ENCODE results near the gene ZNF280A.

Gene ZNF280A

GRCh38 chr22:22546490-22546889 lies 26.4 kb upstream of the ZNF280A start:
- no peak overlapping the region for H3K4me3 ChIP-seq (ENCODE audit: low read depth, low read length)
- TF ChIP-seq CTCF (IDR thresholded peaks at IDR 0.05; ENCODE audit: low read depth, low read length, missing control alignments): no peak
- in situ Hi-C loops (cut with HindIII; ENCODE audit: low sequenced_read_pairs): no loop called here
- no peak for DNase-seq (ENCODE audit: low read depth)

GRCh38 chr22:22545084-22545483 lies 25.0 kb upstream of the ZNF280A start:
- no peak for DNase-seq (ENCODE audit: low read depth)
- no peak overlapping the region for H3K4me3 ChIP-seq (ENCODE audit: low read depth, low read length)
- TF ChIP-seq CTCF (IDR thresholded peaks at IDR 0.05; ENCODE audit: low read depth, low read length, missing control alignments): no peak
- in situ Hi-C loops (cut with HindIII; ENCODE audit: low sequenced_read_pairs): no loop called here

- in situ Hi-C loops (cut with HindIII; ENCODE audit: low sequenced_read_pairs): no loop called here
- no peak for DNase-seq (ENCODE audit: low read depth)
- TF ChIP-seq CTCF (IDR thresholded peaks at IDR 0.05; ENCODE audit: low read depth, low read length, missing control alignments): no peak
- no peak overlapping the region for H3K4me3 ChIP-seq (ENCODE audit: low read depth, low read length)
Measured at GRCh38 chr22:22538226-22538989, 18.3 kb upstream of the ZNF280A start.

GRCh38 chr22:22536916-22537315 lies 16.8 kb upstream of the ZNF280A start:
- in situ Hi-C loops (cut with HindIII; ENCODE audit: low sequenced_read_pairs): no loop called here
- no peak overlapping the region for H3K4me3 ChIP-seq (ENCODE audit: low read depth, low read length)
- no peak for TF ChIP-seq CTCF (IDR thresholded peaks at IDR 0.05; ENCODE audit: low read depth, low read length, missing control alignments)
- DNase-seq (ENCODE audit: low read depth): no peak

- TF ChIP-seq CTCF (IDR thresholded peaks at IDR 0.05; ENCODE audit: low read depth, low read length, missing control alignments): no peak
- in situ Hi-C loops (cut with HindIII; ENCODE audit: low sequenced_read_pairs): no loop called here
- no peak overlapping the region for H3K4me3 ChIP-seq (ENCODE audit: low read depth, low read length)
- DNase-seq (ENCODE audit: low read depth): no peak
Measured at GRCh38 chr22:22536515-22536914, 16.4 kb upstream of the ZNF280A start.

GRCh38 chr22:22535662-22536061 lies 15.6 kb upstream of the ZNF280A start:
- no peak for DNase-seq (ENCODE audit: low read depth)
- TF ChIP-seq CTCF (IDR thresholded peaks at IDR 0.05; ENCODE audit: low read depth, low read length, missing control alignments): no peak
- in situ Hi-C loops (cut with HindIII; ENCODE audit: low sequenced_read_pairs): no loop called here
- no peak overlapping the region for H3K4me3 ChIP-seq (ENCODE audit: low read depth, low read length)
